GM19463 (cell line): Measurements from ENCODE around the gene VWF.

Source experiments
- ATAC-seq: cut with Tn5 transposase; IDR thresholded peaks from one replicate; pipeline ENCODE4 v1.9.1; 2021; ENCODE audit warnings: mild to moderate bottlenecking, moderate library complexity; ENCODE audit not compliant: unreplicated experiment

VWF gene

DNA sequence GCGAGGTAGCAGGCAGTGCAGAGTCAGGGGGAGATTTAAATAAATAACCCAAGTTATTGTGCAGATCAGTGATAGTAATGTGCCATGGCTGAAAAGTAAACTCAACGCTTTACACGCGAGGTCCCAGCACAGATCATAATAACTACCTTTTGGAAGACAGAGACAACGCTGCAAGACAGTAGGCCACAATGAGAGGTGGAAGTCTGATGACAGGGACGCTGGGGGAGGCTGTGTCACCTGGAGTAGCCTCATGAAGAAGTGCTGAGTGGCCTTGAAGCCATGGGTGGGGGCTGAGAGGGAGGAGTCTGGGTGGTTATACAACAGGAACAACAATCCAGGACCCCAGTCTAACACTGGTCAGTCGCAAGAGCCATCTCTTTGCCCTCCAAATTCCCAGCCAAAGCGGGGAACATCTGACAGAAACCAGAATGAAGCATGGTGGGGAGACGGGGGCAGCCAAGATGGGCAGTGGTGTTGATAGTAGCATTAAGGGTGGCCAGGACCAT, 207.6 kb downstream of the VWF start:
- ATAC-seq, result no peak

DNA sequence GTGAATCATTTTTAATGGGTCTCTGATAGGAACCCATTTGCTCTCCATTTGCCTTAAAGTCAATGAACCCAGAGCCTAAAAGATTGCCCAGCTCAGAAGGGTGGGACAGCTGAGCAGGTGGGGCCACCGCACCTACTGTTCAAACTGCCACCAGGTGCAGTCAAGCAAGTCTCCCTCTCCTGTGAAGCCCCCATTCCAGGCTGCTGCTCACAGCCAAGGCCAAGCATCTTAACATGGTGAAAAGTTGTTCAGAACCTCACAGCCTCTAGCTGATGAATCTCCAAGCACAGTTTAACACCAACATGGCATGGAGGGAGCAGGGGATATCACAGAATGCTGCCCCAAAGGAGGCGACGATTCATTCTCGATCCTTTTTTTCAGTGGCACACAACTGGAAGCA, 209.0 kb downstream of the VWF start:
- no peak for ATAC-seq

DNA sequence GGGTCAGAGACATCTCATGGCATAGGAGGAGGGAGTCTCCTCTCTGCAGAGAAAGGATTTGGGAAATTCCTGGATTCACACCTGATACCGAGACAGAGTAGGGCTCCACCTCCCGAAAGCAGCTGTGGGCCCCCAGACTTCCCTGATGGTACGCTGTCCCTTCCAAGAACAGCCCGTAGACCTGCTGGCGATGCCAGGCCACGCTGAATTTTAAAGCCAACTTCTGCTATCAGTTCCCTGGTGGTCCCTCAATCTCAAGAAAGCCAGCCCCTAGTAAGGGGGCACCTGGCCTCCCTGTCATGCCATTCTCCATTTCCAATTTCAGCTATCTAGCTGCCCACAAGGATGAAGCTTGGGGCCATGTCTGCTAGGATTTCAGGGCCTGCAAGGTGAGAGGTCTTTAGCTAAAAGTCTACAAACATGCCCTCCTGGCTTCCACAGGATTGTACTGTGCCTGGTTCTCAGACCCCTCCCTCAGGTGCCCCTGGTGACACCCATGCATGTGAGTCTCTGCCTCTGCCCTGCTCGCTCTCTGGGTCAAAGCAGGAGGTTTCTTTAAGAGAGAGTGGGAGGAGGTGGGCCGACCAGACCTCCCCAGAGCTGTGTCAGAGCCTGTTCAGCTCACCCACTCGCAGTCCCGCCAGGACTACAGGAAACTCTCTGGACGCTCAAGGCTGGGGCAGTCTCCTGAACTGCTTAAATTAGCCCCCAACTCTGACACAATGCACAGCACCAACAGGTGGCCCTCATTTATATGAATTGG, 209.9 kb downstream of the VWF start:
- ATAC-seq, result no peak

GRCh38 chr12:5913387-5913786, 211.1 kb downstream of the VWF start:
- ATAC-seq, result no peak

GRCh38 chr12:5912437-5913334, 211.8 kb downstream of the VWF start:
- no peak for ATAC-seq

DNA sequence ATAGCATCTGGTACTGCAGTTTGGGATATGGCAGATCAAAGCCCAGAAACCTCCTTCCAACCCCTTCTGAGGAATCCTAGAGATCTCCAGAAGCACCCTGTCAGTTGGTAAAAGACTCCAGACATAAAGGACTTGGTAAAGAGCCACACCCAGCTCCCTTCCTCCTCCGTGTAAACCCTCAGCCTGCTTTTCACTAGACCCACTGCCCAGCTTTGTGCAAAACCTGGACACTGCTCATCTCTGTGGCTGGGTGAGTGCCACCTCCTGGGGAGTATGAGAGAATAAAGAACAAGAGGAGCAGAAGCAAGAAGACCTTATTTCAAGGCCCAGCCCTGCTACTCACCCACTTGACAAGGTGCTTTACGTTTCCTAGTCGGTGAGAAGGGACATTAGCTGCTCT, 212.5 kb downstream of the VWF start:
- no peak for ATAC-seq

GRCh38 chr12:5910790-5911548, 213.5 kb downstream of the VWF start:
- no peak for ATAC-seq

GRCh38 chr12:5909560-5909959, 214.9 kb downstream of the VWF start:
- no peak for ATAC-seq

DNA sequence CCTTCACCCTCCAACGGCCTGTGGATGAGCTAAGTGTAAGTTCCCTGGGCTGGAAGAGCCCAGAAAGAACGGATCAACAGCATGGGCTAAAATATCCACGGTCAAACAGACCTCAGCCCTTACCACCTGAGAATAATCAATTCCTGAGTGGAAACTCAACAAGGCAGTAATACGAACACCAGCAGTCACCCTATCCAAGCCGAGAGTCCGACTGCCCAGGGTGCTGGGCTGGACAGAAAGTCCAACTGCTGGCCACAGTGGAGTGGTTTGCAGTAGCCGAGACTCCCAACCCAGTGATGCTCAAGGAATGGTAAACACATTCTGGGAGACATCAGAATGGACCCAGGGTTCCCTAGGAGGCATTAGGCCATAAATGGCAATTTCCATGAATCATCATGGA, 216.2 kb downstream of the VWF start:
- no peak for ATAC-seq

GRCh38 chr12:5907807-5908206, 216.7 kb downstream of the VWF start:
- no peak for ATAC-seq

DNA sequence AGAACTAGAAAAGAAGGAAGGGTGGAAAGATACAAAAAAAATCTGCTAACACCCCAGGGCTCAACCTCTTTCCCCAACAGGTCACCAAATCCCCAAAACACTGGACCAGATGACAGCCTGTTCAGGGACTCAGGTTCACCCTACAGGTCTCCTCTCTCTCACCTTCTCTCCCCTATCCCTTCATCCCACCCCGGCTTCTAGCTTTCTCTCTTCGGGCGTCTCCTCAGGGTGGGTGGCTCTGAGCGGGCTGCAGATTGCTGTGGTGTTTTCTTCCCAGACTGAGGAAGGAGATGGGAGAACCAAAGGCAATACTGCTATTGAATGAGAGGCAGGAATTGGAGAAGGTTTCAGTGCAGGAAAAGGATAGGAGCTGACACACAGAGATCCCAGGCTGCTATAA, 218.7 kb downstream of the VWF start:
- no peak for ATAC-seq

- no peak for ATAC-seq
These were observed 219.5 kb downstream of the VWF start for GRCh38 chr12:5904969-5905368.

- ATAC-seq, result no peak
These were observed 220.0 kb downstream of the VWF start for GRCh38 chr12:5904441-5904840.

DNA sequence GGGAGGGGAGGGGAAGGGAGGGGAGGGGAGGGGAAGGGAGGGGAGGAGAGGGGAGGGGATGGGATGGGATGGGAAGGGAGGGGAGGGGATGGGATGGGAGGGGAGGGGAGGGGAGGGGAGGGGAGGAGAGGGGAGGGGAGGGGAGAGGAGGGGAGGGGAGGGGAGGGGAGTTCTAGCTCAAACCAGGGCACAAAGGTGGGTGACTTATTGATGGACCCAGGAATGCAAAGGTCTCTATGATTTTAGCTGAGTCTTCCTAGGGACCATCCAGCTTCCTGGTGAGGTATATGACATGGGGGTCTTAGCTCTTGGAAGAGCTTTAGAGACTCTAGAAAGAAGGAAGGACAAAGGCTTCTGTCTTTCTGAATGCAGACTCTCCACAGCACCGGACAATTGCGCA, 221.7 kb downstream of the VWF start:
- no peak for ATAC-seq

- no peak for ATAC-seq
These were observed 223.1 kb downstream of the VWF start for GRCh38 chr12:5901416-5901815.

DNA sequence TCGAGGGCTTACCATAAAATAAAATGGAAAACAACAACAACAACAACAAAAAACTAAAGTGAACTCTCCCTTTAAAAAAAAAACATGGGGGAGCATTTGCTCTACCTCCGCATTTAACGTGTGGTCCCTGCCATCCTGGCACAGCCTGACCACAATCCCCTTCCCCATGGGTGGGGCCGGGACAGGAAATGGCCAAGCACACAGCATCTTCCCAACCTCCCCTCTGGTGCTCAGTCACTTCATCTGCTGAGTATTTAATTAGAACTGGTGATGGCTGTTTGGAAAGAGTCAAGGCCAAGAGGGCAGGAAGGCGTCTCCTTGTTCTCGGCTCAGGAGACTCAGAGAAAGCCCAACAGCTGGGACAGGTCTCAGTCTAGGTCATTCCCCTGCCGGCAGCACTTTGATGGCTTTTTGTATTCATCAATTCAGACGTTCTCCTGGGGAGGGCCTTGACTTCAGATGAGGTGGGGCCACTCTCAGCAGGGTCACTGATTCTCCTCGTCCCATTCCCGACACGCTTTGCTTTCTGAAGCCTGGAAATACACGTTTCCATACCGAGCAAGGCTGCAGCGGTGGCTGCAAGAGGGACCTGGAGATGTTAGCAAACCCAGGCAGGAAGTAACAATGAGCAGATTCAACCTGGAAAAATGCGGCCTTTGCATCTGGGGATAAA, 223.8 kb downstream of the VWF start:
- ATAC-seq, result no peak

DNA sequence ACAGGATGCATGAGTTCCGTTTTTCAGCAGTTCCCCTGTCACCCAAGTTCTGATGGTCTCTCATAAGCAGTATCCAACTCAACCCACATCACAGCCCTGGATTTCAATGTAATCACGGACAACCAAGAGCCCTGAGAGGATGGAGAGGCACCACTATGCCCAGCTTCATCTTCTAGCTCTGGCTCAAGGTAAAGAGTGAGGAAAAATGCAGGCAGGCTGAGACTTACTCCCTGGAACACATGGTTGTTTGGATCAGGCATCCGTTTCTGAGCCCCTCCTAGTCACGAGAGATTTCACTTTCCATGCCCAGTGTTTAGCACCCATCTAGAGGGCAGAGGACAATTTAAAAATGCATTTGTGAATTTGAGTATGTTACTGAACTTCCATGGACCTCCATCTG, 224.4 kb downstream of the VWF start:
- ATAC-seq, result no peak

GRCh38 chr12:5899675-5900074, 224.8 kb downstream of the VWF start:
- no peak for ATAC-seq

DNA sequence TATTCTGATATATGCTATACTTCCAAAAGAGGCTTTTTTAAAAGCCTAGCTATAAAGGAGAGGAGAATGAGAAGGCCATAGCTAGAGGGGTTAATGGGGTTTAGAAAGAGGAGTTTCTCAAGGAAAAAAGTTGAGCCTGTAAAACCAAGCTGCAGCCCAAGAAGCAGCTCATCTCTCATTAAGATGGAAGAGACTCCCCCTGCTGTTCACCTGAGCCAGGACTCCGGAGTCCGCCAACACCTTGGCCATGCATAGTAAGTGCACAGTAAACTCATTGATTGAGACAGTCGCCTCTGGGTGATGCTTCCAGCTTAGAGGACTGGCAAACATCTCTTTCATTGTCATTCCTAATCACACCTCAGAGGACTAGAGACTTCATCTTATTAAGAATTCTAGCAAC, 225.6 kb downstream of the VWF start:
- ATAC-seq, result no peak
